Loucy (cell line): ENCODE data around the gene C3orf20.

Source experiments
- CTCF ChIP-seq: fragments of 200-600 bp; sonication (generic); conservative IDR thresholded peaks from 2 replicates; pipeline ENCODE4 v1.5.1; 2014; ENCODE audit warnings: mild to moderate bottlenecking, antibody characterized with exemption, low read length
- EZH2phosphoT487 ChIP-seq: fragments of 200-600 bp; IDR thresholded peaks from 2 replicates; pipeline ENCODE4 v1.6.1; 2018; ENCODE audit warnings: antibody characterized with exemption, mild to moderate bottlenecking, moderate library complexity, borderline replicate concordance

GRCh38 chr3:14820156-14820555, 145.2 kb downstream of the C3orf20 start:
- TF ChIP-seq CTCF (no peak), EZH2phosphoT487 (no peak)
